Endothelial cell of umbilical vein (primary cell): ENCODE results near the gene ARF5. TPM values are rescaled to one million over a fixed set of nuclear protein-coding genes. Genes with fewer than 3 reads are reported as not detected.

ENCODE experiments used
- BruUV-seq: library from RNA; stranded (reverse); fragments of 400-500 nt; replicated peaks from 2 replicates; lab custom pipeline; 2021; lab: Mats Ljungman, UMichigan
- CTCF ChIA-PET: fragments of 300-600, 350-600 bp; sonication (Branson Sonifier 250); formaldehyde crosslinking; loops from one replicate; lab custom pipeline; 2021; ENCODE audit warnings: antibody characterized with exemption, inconsistent platforms; lab: Charles Lee
- POLR2A ChIA-PET: fragments of 300-600, 350-600 bp; sonication (Branson Sonifier 250); formaldehyde crosslinking; loops from one replicate; lab custom pipeline; 2021; ENCODE audit warnings: antibody characterized with exemption, inconsistent platforms; lab: Charles Lee
- DNase-seq: peaks from one replicate; pipeline ENCODE4 v3.0.0-alpha.2; 2011; ENCODE audit warnings: low read depth, low spot score
- FAIRE-seq: peaks from 2 replicates; lab custom pipeline; 2011; peaks lifted over from hg19 to GRCh38; lab: Jason Lieb, UNC
- H2AFZ ChIP-seq: 2 replicates; pipeline ENCODE4 v1.6.0; 2012; ENCODE audit warnings: low read depth, low read length, control low read depth, inconsistent platforms
- H3K27ac ChIP-seq: 2 replicates; pipeline ENCODE4 v1.5.1; 2011; ENCODE audit warnings: low read depth, mild to moderate bottlenecking, control low read depth, low read length, moderate library complexity; ENCODE audit not compliant: insufficient read depth
- H3K27me3 ChIP-seq, 2 experiments: 2 replicates each; pipeline versions ENCODE4 v1.6.0 to v1.6.1; 2011; ENCODE audit warnings: low read length in 2 of 2, mixed read lengths in 1 of 2; ENCODE audit not compliant: control insufficient read depth in 2 of 2, insufficient read depth in 2 of 2
- H3K36me3 ChIP-seq, 2 experiments: 2 replicates in 1 of 2; 3 replicates in 1 of 2; pipeline ENCODE4 v1.5.1; 2011; ENCODE audit warnings: low read length in 2 of 2, mild to moderate bottlenecking in 1 of 2, moderate library complexity in 1 of 2; ENCODE audit not compliant: control insufficient read depth in 2 of 2, insufficient read depth in 2 of 2; ENCODE audit errors: extremely low read depth in 1 of 2
- H3K4me1 ChIP-seq: 3 replicates; pipeline ENCODE4 v1.5.1; 2011; ENCODE audit warnings: mild to moderate bottlenecking, low read length; ENCODE audit not compliant: control insufficient read depth, insufficient read depth; ENCODE audit errors: extremely low read depth
- H3K4me2 ChIP-seq: 2 replicates; pipeline ENCODE4 v1.6.1; 2011; ENCODE audit warnings: low read length, control low read depth, mixed read lengths; ENCODE audit not compliant: insufficient read depth
- H3K4me3 ChIP-seq, 3 experiments: fragments of 200-600 bp in 1 of 3; sonication (generic), shearing (Covaris generic) in 1 of 3; replicated peaks in 1 of 3; 2 replicates each; pipeline ENCODE4 v1.5.1; 2011 to 2016; ENCODE audit warnings: control low read depth in 3 of 3, low read length in 3 of 3, mild to moderate bottlenecking in 2 of 3, inconsistent platforms in 1 of 3, low read depth in 1 of 3, moderate library complexity in 1 of 3; ENCODE audit not compliant: insufficient read depth in 1 of 3
- H3K79me2 ChIP-seq: 2 replicates; pipeline ENCODE4 v1.6.0; 2012; ENCODE audit warnings: low read length, inconsistent platforms; ENCODE audit not compliant: control insufficient read depth, insufficient read depth
- H3K9ac ChIP-seq: replicated peaks from 2 replicates; pipeline ENCODE3; 2011; ENCODE audit warnings: low read length, control low read depth; ENCODE audit not compliant: insufficient read depth; ENCODE audit errors: extremely low read depth
- H3K9me1 ChIP-seq: replicated peaks from 3 replicates; pipeline ENCODE4 v1.6.0; 2011; ENCODE audit warnings: mild to moderate bottlenecking, low read length; ENCODE audit not compliant: control insufficient read depth, insufficient read depth; ENCODE audit errors: extremely low read depth
- H3K9me3 ChIP-seq: replicated peaks from 2 replicates; pipeline ENCODE4 v1.5.1; 2012; ENCODE audit warnings: low read length, inconsistent platforms; ENCODE audit not compliant: control insufficient read depth, insufficient read depth
- H4K20me1 ChIP-seq: replicated peaks from 2 replicates; pipeline ENCODE3; 2011; ENCODE audit warnings: mild to moderate bottlenecking, low read length; ENCODE audit not compliant: control insufficient read depth, insufficient read depth; ENCODE audit errors: extremely low read depth
- EZH2 ChIP-seq: IDR thresholded peaks from 2 replicates; pipeline ENCODE4 v1.6.1; 2012; ENCODE audit warnings: borderline replicate concordance, low read depth, mild to moderate bottlenecking, moderate library complexity, low read length, inconsistent platforms; ENCODE audit not compliant: severe bottlenecking
- FOS ChIP-seq: IDR thresholded peaks from 2 replicates; pipeline ENCODE4 v1.6.1; 2011; ENCODE audit warnings: mild to moderate bottlenecking, low read length, moderate library complexity, borderline replicate concordance; ENCODE audit not compliant: insufficient read depth
- GATA2 ChIP-seq: IDR thresholded peaks from 2 replicates; pipeline ENCODE4 v1.7.0; 2011; ENCODE audit warnings: low read depth, mild to moderate bottlenecking, moderate library complexity, mixed read lengths, low read length; ENCODE audit not compliant: insufficient read length, insufficient read depth
- JUN ChIP-seq: IDR thresholded peaks from 2 replicates; pipeline ENCODE4 v1.6.1; 2011; ENCODE audit warnings: borderline replicate concordance, low read depth; ENCODE audit not compliant: insufficient read length, insufficient read depth
- MYC ChIP-seq: IDR thresholded peaks from one replicate; pipeline ENCODE4 v1.6.1; 2011; ENCODE audit warnings: mild to moderate bottlenecking, low read depth, low read length
- POLR2A ChIP-seq: IDR thresholded peaks from 2 replicates; pipeline ENCODE4 v1.6.1; 2012; ENCODE audit warnings: low read depth, mild to moderate bottlenecking, control low read depth, low read length
- POLR2AphosphoS5 ChIP-seq: IDR thresholded peaks from 2 replicates; pipeline ENCODE4 v1.6.1; 2012; ENCODE audit warnings: low read depth, mild to moderate bottlenecking, control low read depth, low read length, moderate library complexity; ENCODE audit not compliant: insufficient read depth
- dilution Hi-C: fragments of 300-500 bp; cut with MboI; formaldehyde crosslinking; loops from one replicate; pipeline ENCODE4 v1.15.0; 2019; ENCODE audit warnings: low sequenced_read_pairs; ENCODE audit not compliant: extremely low pct_ligation_motif_present
- intact Hi-C: fragments of 100-400 bp; cut with micrococcal nuclease; formaldehyde crosslinking; loops from one replicate; pipeline ENCODE4 v1.10.0; 2022
- polyA plus RNA-seq, 4 experiments: library from polyadenylated mRNA; depleted of rRNA in 3 of 4; stranded (reverse) in 3 of 4; unstranded in 1 of 4; fragments of >200 nt; gene quantifications; 2 replicates each; pipeline versions ENCODE4 v1.2.1 to v1.2.3, GENCODE V29; 2011 to 2012; ENCODE audit warnings: missing spikeins in 1 of 4
- total RNA-seq: library from RNA; stranded (reverse); gene quantifications from 2 replicates; pipeline ENCODE4 v1.2.3, GENCODE V29; 2021
- TF ChIP-seq, protein P1 (sequence below), 2 donors: IDR thresholded peaks; 1 replicate in 1 of 2; 2 replicates in 1 of 2; pipeline ENCODE4 v1.5.1; 2011; ENCODE audit warnings: low read length in 2 of 2, mild to moderate bottlenecking in 2 of 2, moderate library complexity in 2 of 2, control low read depth in 1 of 2, inconsistent platforms in 1 of 2, low read depth in 1 of 2; ENCODE audit not compliant: insufficient read depth in 1 of 2; ENCODE audit errors: extremely low read depth in 1 of 2
- TF ChIP-seq, protein P2 (sequence below): IDR thresholded peaks from 2 replicates; pipeline ENCODE4 v1.6.1; 2011; ENCODE audit not compliant: insufficient read depth, insufficient read length

ARF5 gene
- total and polyA plus RNA-seq, 2 donors (not counting 3 experiments of a cell fraction or from before 2014, with no cell fraction given) = 122 to 428 TPM

DNA sequence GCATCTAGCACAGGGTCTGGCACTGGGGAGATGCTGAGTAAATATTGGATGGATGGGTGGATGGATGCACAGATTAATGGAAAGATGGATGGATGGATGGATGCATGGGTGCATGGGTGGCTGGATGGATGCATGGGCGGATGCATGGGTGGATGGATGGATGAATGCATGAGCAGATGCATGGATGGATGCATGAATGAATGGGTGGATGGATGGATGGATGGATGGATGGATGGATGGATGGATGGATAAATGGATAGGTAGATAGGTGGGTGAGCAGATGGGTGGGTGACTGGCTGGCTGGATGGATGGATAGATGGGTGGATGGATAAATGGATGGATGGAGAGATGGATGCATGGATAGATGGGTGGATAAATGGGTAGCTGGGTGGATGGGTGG is 24.1 kb downstream of the ARF5 start:
- Histone ChIP-seq H3K36me3 (no peaks in the 10 kb centered on the region), H3K79me2 (no peaks in the 10 kb centered on the region), H3K27ac (no peak overlapping the region), H3K4me1 (no peaks in the 10 kb centered on the region), H3K9me1 (no peaks in the 10 kb centered on the region), H4K20me1 (no peaks in the 10 kb centered on the region), H3K27me3 (peaks cover 12% of the 10 kb centered on the region in 2 experiments), H3K4me2 (no peak overlapping the region), H3K9me3 (no peaks in the 10 kb centered on the region), H2AFZ (no peak overlapping the region), H3K4me3 (no peak overlapping the region), H3K9ac (no peak overlapping the region)
- CTCF ChIA-PET = no interaction called here
- intact Hi-C loops = no loop called here
- no peak for TF ChIP-seq MYC
- TF ChIP-seq FOS = no peak
- TF ChIP-seq GATA2 = no peak
- TF ChIP-seq, protein P1, sequence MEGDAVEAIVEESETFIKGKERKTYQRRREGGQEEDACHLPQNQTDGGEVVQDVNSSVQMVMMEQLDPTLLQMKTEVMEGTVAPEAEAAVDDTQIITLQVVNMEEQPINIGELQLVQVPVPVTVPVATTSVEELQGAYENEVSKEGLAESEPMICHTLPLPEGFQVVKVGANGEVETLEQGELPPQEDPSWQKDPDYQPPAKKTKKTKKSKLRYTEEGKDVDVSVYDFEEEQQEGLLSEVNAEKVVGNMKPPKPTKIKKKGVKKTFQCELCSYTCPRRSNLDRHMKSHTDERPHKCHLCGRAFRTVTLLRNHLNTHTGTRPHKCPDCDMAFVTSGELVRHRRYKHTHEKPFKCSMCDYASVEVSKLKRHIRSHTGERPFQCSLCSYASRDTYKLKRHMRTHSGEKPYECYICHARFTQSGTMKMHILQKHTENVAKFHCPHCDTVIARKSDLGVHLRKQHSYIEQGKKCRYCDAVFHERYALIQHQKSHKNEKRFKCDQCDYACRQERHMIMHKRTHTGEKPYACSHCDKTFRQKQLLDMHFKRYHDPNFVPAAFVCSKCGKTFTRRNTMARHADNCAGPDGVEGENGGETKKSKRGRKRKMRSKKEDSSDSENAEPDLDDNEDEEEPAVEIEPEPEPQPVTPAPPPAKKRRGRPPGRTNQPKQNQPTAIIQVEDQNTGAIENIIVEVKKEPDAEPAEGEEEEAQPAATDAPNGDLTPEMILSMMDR (IDR thresholded peaks at IDR 0.05; ENCODE audit: extremely low read depth in 1 of 2, insufficient read depth in 1 of 2, low read depth in 1 of 2, low read length in 2 of 2) = no peak
- no peak for TF ChIP-seq JUN
- TF ChIP-seq, protein P2, sequence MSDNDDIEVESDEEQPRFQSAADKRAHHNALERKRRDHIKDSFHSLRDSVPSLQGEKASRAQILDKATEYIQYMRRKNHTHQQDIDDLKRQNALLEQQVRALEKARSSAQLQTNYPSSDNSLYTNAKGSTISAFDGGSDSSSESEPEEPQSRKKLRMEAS = no peak
- TF ChIP-seq EZH2 = no peak
- TF ChIP-seq POLR2AphosphoS5 = no peak
- TF ChIP-seq POLR2A = no peak
- FAIRE-seq (no peak), DNase-seq (no peak)
- dilution Hi-C loops = no loop called here
- POLR2A ChIA-PET = no interaction called here
- no TSS peak for BruUV-seq
